ENCODE data around the gene GPR62. TPM values are rescaled to one million over a fixed set of nuclear protein-coding genes. Genes with fewer than 3 reads are reported as not detected.

Gene GPR62
- total and polyA plus RNA-seq, 2 experiments from 2014 or later = 0.10 to 0.38 TPM

DNA sequence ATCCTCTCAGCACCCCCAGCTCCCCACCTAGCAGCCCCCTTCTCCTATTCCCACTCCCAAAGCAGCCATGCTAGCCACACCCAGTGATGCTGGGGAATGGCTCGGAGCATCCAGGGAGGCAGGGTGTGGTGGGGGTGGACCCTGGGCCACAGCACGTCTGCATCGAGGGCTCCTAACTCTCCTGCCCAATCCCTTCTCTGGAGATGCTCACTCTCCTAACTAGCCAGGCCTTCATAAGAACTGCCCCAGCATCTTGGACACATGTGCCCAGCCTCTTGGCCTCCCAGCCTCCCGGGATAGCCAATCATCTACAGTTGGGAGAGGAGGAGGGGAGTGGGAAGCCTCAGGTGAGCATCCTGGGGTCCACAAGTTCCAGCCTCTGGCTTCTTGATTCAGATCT, 9.3 kb downstream of the GPR62 start (continued):
- TF ChIP-seq, protein P1, sequence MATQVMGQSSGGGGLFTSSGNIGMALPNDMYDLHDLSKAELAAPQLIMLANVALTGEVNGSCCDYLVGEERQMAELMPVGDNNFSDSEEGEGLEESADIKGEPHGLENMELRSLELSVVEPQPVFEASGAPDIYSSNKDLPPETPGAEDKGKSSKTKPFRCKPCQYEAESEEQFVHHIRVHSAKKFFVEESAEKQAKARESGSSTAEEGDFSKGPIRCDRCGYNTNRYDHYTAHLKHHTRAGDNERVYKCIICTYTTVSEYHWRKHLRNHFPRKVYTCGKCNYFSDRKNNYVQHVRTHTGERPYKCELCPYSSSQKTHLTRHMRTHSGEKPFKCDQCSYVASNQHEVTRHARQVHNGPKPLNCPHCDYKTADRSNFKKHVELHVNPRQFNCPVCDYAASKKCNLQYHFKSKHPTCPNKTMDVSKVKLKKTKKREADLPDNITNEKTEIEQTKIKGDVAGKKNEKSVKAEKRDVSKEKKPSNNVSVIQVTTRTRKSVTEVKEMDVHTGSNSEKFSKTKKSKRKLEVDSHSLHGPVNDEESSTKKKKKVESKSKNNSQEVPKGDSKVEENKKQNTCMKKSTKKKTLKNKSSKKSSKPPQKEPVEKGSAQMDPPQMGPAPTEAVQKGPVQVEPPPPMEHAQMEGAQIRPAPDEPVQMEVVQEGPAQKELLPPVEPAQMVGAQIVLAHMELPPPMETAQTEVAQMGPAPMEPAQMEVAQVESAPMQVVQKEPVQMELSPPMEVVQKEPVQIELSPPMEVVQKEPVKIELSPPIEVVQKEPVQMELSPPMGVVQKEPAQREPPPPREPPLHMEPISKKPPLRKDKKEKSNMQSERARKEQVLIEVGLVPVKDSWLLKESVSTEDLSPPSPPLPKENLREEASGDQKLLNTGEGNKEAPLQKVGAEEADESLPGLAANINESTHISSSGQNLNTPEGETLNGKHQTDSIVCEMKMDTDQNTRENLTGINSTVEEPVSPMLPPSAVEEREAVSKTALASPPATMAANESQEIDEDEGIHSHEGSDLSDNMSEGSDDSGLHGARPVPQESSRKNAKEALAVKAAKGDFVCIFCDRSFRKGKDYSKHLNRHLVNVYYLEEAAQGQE (IDR thresholded peaks at IDR 0.05; ENCODE audit: unreplicated experiment) = no peak

DNA sequence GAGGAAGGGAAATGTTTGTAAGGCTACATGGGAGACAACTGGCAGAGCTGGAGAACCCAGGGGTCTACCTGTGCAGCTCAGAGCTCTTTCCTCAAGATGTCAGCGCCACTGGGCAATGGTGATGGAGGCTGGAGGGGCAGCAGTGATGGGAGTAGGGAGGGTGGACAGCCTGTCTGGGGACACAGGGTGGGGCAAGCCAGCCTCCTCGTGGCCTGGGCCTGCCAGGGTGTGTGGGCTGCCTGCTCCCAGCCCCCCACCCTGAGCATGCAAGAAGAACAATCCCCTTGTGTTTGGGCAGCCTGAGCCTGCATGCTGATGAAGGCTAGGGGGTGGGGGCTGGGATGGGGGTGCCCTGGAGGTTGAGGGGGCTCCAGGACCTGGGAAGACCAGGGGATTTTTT, 10.8 kb downstream of the GPR62 start:
- Histone ChIP-seq H3K9me2 (ENCODE audit: insufficient read depth) (no peaks in the 10 kb centered on the region), H3K27me3 (ENCODE audit: insufficient read depth) (peaks cover 9% of the 10 kb centered on the region; the same call in 1 of the 2 replicates), H3K36me3 (ENCODE audit: insufficient read depth) (no peaks in the 10 kb centered on the region), H3K4me3 (peak overlapping the region; percentile 62; the same call in 1 of the 2 replicates), H2AFZ (no peak overlapping the region), H4K20me1 (replicated peaks; ENCODE audit: insufficient read depth) (no peaks in the 10 kb centered on the region), H3K4me1 (ENCODE audit: insufficient read depth) (peaks cover 37% of the 10 kb centered on the region), H3K4me2 (peak overlapping the region; percentile 85), H3K79me2 (replicated peaks; ENCODE audit: insufficient read depth) (no peaks in the 10 kb centered on the region), H3K27ac (ENCODE audit: low read depth) (no peak overlapping the region), H3F3A (replicated peaks; ENCODE audit: low read depth) (peaks cover 13% of the 10 kb centered on the region; the same call in 1 of the 2 replicates)
- no peak for DNase-seq (ENCODE audit: low spot score)
- peaks cover 7% of the 10 kb centered on the region; the same call in 1 of the 3 replicates for H3K36me3 Mint-ChIP-seq (ENCODE audit: low read depth)
- H3K4me1 Mint-ChIP-seq = peaks cover 60% of the 10 kb centered on the region
- no peak overlapping the region for H3K27ac Mint-ChIP-seq
- no peaks in the 10 kb centered on the region; the same call in 2 of the 3 replicates for H3K9me3 Mint-ChIP-seq
- H3K4me3 Mint-ChIP-seq = peak overlapping the region; percentile 79
- H3K27me3 Mint-ChIP-seq (ENCODE audit: insufficient read depth, low read depth, poor library complexity) = peaks cover 32% of the 10 kb centered on the region
- no peak for ATAC-seq
- TF ChIP-seq NANOG (IDR thresholded peaks at IDR 0.05; ENCODE audit: borderline replicate concordance) (no peak), ZNF114 (CRISPR knock-in tag; IDR thresholded peaks at IDR 0.05) (no peak), JUNB (IDR thresholded peaks at IDR 0.05; ENCODE audit: unreplicated experiment) (no peak), STAT1 (IDR thresholded peaks at IDR 0.05; ENCODE audit: unreplicated experiment) (no peak)
- TF ChIP-seq, protein P2, sequence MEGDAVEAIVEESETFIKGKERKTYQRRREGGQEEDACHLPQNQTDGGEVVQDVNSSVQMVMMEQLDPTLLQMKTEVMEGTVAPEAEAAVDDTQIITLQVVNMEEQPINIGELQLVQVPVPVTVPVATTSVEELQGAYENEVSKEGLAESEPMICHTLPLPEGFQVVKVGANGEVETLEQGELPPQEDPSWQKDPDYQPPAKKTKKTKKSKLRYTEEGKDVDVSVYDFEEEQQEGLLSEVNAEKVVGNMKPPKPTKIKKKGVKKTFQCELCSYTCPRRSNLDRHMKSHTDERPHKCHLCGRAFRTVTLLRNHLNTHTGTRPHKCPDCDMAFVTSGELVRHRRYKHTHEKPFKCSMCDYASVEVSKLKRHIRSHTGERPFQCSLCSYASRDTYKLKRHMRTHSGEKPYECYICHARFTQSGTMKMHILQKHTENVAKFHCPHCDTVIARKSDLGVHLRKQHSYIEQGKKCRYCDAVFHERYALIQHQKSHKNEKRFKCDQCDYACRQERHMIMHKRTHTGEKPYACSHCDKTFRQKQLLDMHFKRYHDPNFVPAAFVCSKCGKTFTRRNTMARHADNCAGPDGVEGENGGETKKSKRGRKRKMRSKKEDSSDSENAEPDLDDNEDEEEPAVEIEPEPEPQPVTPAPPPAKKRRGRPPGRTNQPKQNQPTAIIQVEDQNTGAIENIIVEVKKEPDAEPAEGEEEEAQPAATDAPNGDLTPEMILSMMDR (conservative IDR thresholded peaks at IDR 0.05; ENCODE audit: low read depth in 2 of 2) = no peak
- TF ChIP-seq, protein P3, sequence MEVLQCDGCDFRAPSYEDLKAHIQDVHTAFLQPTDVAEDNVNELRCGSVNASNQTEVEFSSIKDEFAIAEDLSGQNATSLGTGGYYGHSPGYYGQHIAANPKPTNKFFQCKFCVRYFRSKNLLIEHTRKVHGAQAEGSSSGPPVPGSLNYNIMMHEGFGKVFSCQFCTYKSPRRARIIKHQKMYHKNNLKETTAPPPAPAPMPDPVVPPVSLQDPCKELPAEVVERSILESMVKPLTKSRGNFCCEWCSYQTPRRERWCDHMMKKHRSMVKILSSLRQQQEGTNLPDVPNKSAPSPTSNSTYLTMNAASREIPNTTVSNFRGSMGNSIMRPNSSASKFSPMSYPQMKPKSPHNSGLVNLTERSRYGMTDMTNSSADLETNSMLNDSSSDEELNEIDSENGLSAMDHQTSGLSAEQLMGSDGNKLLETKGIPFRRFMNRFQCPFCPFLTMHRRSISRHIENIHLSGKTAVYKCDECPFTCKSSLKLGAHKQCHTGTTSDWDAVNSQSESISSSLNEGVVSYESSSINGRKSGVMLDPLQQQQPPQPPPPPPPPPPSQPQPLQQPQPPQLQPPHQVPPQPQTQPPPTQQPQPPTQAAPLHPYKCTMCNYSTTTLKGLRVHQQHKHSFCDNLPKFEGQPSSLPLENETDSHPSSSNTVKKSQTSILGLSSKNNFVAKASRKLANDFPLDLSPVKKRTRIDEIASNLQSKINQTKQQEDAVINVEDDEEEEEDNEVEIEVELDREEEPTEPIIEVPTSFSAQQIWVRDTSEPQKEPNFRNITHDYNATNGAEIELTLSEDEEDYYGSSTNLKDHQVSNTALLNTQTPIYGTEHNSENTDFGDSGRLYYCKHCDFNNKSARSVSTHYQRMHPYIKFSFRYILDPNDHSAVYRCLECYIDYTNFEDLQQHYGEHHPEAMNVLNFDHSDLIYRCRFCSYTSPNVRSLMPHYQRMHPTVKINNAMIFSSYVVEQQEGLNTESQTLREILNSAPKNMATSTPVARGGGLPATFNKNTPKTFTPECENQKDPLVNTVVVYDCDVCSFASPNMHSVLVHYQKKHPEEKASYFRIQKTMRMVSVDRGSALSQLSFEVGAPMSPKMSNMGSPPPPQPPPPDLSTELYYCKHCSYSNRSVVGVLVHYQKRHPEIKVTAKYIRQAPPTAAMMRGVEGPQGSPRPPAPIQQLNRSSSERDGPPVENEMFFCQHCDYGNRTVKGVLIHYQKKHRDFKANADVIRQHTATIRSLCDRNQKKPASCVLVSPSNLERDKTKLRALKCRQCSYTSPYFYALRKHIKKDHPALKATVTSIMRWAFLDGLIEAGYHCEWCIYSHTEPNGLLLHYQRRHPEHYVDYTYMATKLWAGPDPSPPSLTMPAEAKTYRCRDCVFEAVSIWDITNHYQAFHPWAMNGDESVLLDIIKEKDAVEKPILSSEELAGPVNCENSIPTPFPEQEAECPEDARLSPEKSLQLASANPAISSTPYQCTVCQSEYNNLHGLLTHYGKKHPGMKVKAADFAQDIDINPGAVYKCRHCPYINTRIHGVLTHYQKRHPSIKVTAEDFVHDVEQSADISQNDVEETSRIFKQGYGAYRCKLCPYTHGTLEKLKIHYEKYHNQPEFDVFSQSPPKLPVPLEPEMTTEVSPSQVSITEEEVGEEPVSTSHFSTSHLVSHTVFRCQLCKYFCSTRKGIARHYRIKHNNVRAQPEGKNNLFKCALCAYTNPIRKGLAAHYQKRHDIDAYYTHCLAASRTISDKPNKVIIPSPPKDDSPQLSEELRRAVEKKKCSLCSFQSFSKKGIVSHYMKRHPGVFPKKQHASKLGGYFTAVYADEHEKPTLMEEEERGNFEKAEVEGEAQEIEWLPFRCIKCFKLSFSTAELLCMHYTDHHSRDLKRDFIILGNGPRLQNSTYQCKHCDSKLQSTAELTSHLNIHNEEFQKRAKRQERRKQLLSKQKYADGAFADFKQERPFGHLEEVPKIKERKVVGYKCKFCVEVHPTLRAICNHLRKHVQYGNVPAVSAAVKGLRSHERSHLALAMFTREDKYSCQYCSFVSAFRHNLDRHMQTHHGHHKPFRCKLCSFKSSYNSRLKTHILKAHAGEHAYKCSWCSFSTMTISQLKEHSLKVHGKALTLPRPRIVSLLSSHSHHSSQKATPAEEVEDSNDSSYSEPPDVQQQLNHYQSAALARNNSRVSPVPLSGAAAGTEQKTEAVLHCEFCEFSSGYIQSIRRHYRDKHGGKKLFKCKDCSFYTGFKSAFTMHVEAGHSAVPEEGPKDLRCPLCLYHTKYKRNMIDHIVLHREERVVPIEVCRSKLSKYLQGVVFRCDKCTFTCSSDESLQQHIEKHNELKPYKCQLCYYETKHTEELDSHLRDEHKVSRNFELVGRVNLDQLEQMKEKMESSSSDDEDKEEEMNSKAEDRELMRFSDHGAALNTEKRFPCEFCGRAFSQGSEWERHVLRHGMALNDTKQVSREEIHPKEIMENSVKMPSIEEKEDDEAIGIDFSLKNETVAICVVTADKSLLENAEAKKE (CRISPR knock-in tag; IDR thresholded peaks at IDR 0.05) = no peak
- TF ChIP-seq, protein P4, sequence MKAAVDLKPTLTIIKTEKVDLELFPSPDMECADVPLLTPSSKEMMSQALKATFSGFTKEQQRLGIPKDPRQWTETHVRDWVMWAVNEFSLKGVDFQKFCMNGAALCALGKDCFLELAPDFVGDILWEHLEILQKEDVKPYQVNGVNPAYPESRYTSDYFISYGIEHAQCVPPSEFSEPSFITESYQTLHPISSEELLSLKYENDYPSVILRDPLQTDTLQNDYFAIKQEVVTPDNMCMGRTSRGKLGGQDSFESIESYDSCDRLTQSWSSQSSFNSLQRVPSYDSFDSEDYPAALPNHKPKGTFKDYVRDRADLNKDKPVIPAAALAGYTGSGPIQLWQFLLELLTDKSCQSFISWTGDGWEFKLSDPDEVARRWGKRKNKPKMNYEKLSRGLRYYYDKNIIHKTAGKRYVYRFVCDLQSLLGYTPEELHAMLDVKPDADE (IDR thresholded peaks at IDR 0.05) = no peak
- TF ChIP-seq, protein P1 (IDR thresholded peaks at IDR 0.05; ENCODE audit: unreplicated experiment) = no peak
